NCI-H187 treated with DMSO at 0.1 percent for 48 hours (cell line): ENCODE measurements around the gene SIPA1L3.
A peak's percentile ranks its signal among the peaks of the same experiment; 100 is the strongest.
"Not testable (repeated sequence)": the region's sequence is repeated elsewhere in the genome, so short reads cannot be mapped to it uniquely, and the experiment has no call there.

Source experiments
- DNase-seq: peaks from one replicate; lab custom pipeline; 2025; lab: John Stamatoyannopoulos, UW

SIPA1L3 gene

GRCh38 chr19:38043649-38044144 lies 136.7 kb downstream of the SIPA1L3 start:
- no peak for DNase-seq

GRCh38 chr19:38044267-38045111 lies 137.5 kb downstream of the SIPA1L3 start:
- DNase-seq: no peak

- DNase-seq: no peak
These were observed 138.7 kb downstream of the SIPA1L3 start for GRCh38 chr19:38045554-38046253.

- no peak for DNase-seq
These were observed 139.4 kb downstream of the SIPA1L3 start for GRCh38 chr19:38046254-38047048.

- DNase-seq: no peak
These were observed 140.0 kb downstream of the SIPA1L3 start for GRCh38 chr19:38047049-38047438.

GRCh38 chr19:38047641-38048040 lies 140.6 kb downstream of the SIPA1L3 start:
- no peak for DNase-seq

GRCh38 chr19:38049105-38049649 lies 142.2 kb downstream of the SIPA1L3 start:
- no peak for DNase-seq

- DNase-seq: no peak
These were observed 148.0 kb downstream of the SIPA1L3 start for GRCh38 chr19:38055010-38055409.

- DNase-seq: no peak
These were observed 148.9 kb downstream of the SIPA1L3 start for GRCh38 chr19:38055655-38056521.

- DNase-seq: no peak
These were observed 149.6 kb downstream of the SIPA1L3 start for GRCh38 chr19:38056646-38057045.

GRCh38 chr19:38057959-38058690 lies 151.1 kb downstream of the SIPA1L3 start:
- DNase-seq: peak; percentile 81

- DNase-seq: no peak
These were observed 152.9 kb downstream of the SIPA1L3 start for GRCh38 chr19:38059897-38060296.

- DNase-seq: no peak
These were observed 153.3 kb downstream of the SIPA1L3 start for GRCh38 chr19:38060331-38060730.

GRCh38 chr19:38061294-38061693 lies 154.3 kb downstream of the SIPA1L3 start:
- no peak for DNase-seq

GRCh38 chr19:38062959-38063761 lies 156.2 kb downstream of the SIPA1L3 start:
- DNase-seq: peak; percentile 41

GRCh38 chr19:38063928-38064327 lies 156.9 kb downstream of the SIPA1L3 start:
- DNase-seq: no peak

GRCh38 chr19:38064661-38065425 lies 157.8 kb downstream of the SIPA1L3 start:
- DNase-seq: no peak

- not testable (repeated sequence) for DNase-seq
These were observed 158.8 kb downstream of the SIPA1L3 start for GRCh38 chr19:38065775-38066174.

GRCh38 chr19:38068826-38069225 lies 161.8 kb downstream of the SIPA1L3 start:
- DNase-seq: no peak
